ENCODE measurements around the gene TRHDE.
"Not testable (repeated sequence)": the region's sequence is repeated elsewhere in the genome, so short reads cannot be mapped to it uniquely, and the experiment has no call there.

Gene TRHDE

DNA sequence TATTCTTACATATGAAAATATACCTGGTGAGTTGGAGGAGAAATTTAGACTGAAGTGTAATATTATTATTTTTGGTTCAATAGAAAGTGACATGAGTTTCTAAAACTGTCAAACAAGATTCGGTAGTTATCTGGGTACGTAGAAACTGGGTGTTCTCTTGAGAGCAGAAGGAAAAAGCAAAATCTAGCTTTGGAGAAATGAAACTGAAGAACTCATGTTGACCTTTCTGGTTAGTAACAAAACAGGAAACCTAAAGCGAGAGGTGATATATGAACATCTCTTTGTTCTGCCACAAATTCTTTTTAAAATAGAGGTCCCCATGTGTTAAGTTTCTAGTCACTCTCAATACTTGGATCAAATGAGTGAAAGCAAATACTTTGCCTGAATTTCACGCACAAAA is 401.7 kb downstream of the TRHDE start:
- DNase-seq, result no peak

DNA sequence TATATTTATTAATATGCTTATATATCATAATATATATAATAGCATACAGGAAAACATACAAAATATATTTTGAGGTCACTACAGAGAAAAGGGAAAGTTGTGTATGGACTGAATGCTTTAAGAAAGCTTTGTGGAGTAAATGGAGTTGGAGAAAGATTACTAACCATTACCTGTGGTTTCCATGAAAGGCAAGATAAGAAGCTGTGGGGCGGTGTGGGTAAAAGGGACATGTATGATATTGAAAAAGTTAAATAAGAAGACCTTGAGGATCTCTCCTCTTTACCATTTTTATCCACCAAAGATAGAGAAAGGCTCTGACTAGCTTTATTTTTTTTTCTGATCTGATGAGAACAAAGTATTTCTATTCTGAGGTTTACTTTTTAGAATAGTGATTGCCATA is 404.4 kb downstream of the TRHDE start:
- DNase-seq, result no peak

DNA sequence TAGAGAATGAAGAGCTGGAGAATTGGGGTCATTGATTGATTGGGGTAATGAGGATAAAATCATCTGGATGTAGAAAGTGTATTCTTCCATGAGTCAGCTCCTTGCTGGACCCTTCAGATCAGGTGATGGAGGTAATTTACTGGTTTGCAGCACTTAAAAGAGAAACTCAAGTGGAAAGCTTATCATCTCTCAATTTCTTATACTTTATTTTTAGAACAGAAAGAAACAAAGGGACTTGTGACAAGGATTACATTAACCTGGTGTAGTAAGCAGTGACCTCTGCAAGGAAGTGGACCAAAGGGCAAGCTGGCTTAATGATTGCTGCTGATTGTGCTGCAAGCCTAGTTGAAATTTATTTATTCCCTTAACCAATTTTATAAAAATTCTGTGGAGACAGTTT is 405.0 kb downstream of the TRHDE start:
- no peak for DNase-seq

DNA sequence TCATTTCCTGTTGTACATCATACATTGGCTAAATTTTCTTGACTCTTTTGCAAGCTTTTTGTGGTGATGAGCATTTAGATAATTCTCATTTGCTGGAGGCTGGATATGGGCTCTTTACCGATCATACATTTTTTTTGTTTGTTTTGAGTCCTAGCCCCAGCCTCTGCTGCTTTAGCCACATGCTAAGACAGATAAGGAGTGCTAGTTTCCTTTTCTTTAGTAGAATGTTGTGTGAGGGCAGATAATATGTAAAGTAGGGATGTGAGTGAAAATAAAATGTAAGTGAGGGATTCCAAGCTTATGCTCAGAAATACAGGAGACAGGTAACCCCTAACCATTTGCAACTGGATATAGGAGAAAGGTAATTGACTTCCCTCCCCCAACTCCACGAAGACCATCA is 405.7 kb downstream of the TRHDE start:
- DNase-seq, result no peak

DNA sequence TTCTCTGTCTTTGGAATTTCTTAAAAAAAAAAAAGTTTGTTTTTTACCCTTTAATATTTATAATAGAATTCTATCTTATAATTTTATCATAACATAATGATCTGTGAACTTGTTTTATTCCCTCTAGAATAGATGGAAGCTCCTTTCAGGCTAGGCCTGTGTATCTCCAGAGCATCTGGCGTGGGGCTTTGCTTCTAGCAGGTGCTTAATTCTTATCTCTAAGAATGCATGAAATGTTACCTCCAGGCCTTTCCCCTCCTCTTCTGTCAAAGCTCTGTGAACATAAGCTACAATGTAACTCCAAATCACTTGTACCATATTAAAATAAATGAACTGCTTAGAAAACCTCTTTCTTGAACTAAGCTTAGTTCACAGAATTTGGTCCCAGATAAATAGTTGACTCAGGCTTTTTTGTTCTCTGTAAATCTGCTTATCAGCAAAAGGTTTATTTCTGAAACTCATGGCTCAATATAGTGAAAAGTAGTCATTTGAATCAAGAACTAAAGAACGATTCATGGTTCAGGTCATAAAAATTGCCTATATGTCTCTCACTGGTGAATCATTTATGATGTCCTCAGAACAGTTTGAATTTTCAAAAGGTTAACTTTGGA is 407.1 kb downstream of the TRHDE start:
- DNase-seq, result no peak

DNA sequence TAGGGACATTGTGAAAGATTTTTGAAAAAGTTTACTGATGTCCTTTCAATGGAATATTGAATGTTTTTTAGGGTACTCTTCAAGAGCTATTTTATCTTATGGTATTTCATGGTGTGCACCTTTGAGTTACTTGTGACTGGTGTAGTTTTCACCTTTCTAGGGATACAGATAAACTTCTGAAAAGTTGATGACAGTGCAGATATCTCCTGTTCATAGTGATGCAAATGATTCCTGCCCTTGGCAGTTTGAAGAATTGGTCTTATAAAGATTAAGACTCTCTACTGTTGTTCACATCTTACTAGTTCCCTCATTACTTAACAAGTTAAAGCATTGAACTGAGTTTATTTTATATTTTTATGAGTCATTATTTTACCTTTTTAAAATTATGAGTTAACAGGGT is 408.9 kb downstream of the TRHDE start:
- DNase-seq, result no peak

DNA sequence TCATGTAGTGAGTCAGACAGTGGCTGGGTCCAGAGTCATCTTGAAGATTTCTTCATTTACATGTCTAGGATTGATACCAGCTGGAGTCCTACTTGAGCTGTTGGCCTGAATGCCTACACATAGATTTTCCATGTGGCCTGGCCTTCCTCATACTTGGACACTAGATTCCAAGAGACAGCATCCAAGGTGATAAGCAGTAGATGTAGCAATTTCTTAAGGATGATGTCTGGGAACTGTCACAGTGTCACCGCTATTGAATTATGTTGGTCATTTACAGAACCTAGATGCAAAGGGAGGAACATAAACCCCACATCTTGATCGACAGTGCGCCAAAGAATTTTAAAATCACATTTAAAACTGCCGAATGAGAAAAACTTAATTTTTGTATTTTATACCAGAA is 412.3 kb downstream of the TRHDE start:
- DNase-seq, result no peak

DNA sequence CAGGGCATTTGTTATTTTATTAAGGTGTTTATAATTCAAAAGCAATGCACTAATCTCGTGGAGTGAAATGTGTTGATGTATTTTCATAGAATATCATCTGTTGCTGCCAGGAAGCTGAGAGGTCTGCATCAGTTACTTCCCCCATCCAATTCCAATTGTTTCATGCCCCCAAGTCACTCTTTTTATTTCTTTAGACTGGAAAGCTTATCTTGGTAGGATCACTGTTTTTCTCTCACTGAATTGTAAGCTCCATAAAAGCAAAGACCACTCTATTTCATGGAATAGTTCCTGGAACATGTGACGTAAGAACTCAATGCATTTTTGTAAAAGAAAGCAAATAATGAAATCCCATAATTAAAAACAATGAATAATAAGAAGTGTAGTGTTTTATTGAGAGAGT is 420.2 kb downstream of the TRHDE start:
- DNase-seq, result no peak

DNA sequence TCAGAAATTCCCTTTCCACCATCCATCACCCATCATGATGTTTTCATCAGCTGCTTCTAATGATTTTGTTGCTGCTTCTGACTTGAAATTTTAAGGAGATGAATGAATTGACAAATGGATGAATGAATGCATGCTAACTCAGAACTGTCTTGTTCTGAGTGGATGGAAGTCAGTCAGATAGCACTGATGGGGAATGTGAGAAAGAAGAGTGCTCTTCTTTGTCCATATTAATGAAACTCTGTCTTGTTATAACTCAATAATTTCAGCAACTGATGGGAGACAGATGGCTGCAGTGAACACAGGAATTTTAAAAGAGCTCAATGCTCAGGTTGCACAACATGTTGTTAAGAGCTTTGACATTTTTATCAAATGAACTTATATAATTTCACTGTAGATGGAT is 422.0 kb downstream of the TRHDE start:
- DNase-seq, result no peak

DNA sequence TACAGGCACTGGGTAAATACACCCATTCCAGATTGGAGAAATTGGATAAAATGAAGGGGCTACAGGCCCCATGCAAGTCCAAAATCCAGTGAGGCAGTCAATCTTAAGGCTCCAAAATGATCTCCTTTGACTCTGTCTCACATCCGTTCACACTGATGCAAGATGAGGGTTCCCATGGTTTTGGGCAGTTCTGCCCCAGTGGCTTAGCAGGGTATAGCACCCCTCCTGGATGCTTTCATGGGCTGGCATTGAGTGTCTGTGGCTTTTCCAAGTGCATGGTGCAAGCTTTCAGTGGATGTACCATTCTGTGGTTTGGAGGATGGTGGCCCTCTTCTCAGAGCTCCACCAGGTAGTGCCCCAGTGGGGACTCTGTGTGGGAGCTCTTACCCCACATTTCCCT is 427.2 kb downstream of the TRHDE start:
- DNase-seq, result no peak

DNA sequence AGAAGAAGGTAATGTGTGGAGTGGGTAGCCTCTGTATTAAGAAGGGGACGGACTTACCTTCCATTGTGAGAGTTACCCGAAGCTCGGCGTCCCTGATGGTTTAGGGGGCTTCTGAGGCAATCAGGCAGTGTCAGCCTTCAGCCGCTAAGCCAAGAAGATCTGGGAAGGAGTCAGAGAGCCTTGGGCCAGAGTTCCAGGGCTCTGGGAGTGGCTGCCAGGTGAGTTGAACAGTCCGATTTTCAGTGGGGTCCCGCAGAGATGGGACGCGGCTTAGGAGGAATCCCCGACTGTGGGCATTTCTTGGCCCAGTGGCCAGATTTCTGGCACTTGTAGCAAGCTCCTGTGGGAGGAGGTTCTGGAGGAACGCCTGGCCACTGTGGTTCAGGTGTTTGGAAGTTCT is 439.9 kb downstream of the TRHDE start:
- not testable (repeated sequence) for DNase-seq

DNA sequence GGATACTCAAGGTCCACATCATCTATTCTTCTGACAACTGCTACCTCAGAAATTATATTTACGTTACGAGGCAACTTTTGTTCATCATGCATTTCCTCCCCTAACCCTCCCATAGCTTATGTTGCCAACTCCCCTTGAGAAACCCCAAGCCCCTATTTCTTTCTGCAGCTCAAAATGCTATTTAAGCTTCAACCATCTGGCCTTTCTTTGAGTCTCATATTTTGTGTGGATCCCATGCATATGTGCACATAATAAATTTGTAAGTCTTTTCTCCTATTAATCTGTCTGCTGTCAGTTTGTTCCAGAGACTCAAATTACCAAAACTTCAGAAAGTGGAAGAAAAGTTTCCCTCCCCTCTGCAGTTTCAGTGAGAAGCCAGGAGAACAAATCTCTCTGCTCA is 444.1 kb downstream of the TRHDE start:
- no peak for DNase-seq

DNA sequence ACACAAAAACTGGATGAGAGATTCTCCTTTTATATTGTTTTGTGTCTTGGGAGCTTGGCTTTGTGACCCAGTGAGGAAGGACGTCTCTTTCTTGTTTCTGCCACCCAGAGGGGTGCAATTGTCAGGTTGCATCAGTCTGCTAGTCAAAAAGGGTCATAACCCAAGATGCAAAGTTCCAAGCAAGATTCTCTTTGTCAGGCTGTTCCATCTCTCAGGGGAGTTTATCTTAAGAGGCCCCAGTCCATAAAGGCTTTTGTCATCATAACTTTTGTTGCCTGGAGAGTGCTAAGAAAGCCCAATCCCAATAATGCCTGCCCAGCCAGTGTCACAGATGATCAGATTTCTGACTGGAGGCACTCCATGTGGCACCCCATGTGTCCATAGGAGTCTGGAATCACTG is 444.9 kb downstream of the TRHDE start:
- no peak for DNase-seq
